Peyer's patch (tissue), 4 donors: ENCODE data around the gene CEP128. TPM values are rescaled to one million over a fixed set of nuclear protein-coding genes. Genes with fewer than 3 reads are reported as not detected.

Experiments
- DNase-seq, 3 donors: peaks; one replicate each; pipeline ENCODE4 v3.0.0-alpha.2; 2017 to 2019
- H3K27ac ChIP-seq, 4 donors: fragments of 200-600 bp; sonication (generic); one replicate each; pipeline ENCODE4 v1.5.1; 2016 to 2019
- H3K27me3 ChIP-seq, 2 donors: fragments of 200-600 bp; sonication (generic); one replicate each; pipeline ENCODE4 v1.5.1; 2019
- H3K36me3 ChIP-seq, 3 donors: fragments of 200-600 bp; sonication (generic); one replicate each; pipeline ENCODE4 v1.5.1; 2016 to 2019
- H3K4me1 ChIP-seq, 4 donors: fragments of 200-600 bp; sonication (generic); one replicate each; pipeline ENCODE4 v1.5.1; 2016 to 2019
- H3K4me3 ChIP-seq, 4 donors: fragments of 200-600 bp; sonication (generic); 1 replicate in 3 of 4; 2 replicates in 1 of 4; pipeline ENCODE4 v1.5.1; 2016 to 2019; ENCODE audit warnings: mild to moderate bottlenecking in 1 of 4
- H3K9me3 ChIP-seq, 4 donors: fragments of 200-600 bp; sonication (generic); one replicate each; pipeline ENCODE4 v1.5.1; 2016 to 2019; ENCODE audit warnings: mild to moderate bottlenecking in 1 of 4
- CTCF ChIP-seq, 6 experiments: fragments of 450-650 bp in 4 of 6; fragments of 200-600 bp in 2 of 6; sonication (generic) in 1 of 6; IDR thresholded peaks; one replicate each; pipeline ENCODE4 v1.5.1; 2017 to 2019; ENCODE audit warnings: antibody characterized with exemption in 6 of 6, mild to moderate bottlenecking in 3 of 6, moderate library complexity in 1 of 6
- POLR2A ChIP-seq, 2 donors: fragments of 450-650 bp; IDR thresholded peaks; one replicate each; pipeline ENCODE4 v1.5.1; 2017; ENCODE audit warnings: antibody characterized with exemption in 2 of 2, mild to moderate bottlenecking in 2 of 2, moderate library complexity in 2 of 2
- total RNA-seq, 4 donors: library from RNA; depleted of rRNA; stranded (reverse); fragments of >200 nt; gene quantifications; one replicate each; pipeline ENCODE4 v1.1.0, GENCODE V29; 2016

CEP128 gene
- total RNA-seq, 4 donors from 2014 or later = 5.9 to 51.2 (median 6.7) TPM

- TF ChIP-seq POLR2A (IDR thresholded peaks at IDR 0.05) (no peak), CTCF (IDR thresholded peaks at IDR 0.05) (no peak)
- Histone ChIP-seq H3K36me3 (no peaks in the 10 kb centered on the region), H3K4me1 (no peaks in the 10 kb centered on the region), H3K4me3 (no peak overlapping the region), H3K9me3 (no peaks in the 10 kb centered on the region), H3K27me3 (no peaks in the 10 kb centered on the region), H3K27ac (no peak overlapping the region)
- no peak for DNase-seq
These were observed 319.8 kb downstream of the CEP128 start for GRCh38 chr14:80621701-80622100.

- no peak overlapping the region for H3K4me3 ChIP-seq
- no peaks in the 10 kb centered on the region for H3K4me1 ChIP-seq
- no peaks in the 10 kb centered on the region for H3K9me3 ChIP-seq
- H3K27me3 ChIP-seq = no peaks in the 10 kb centered on the region
- no peak overlapping the region for H3K27ac ChIP-seq
- no peaks in the 10 kb centered on the region for H3K36me3 ChIP-seq
- DNase-seq = no peak
- TF ChIP-seq POLR2A (IDR thresholded peaks at IDR 0.05) (no peak), CTCF (IDR thresholded peaks at IDR 0.05) (no peak)
These were observed 321.1 kb downstream of the CEP128 start for GRCh38 chr14:80620434-80620833.

- no peak overlapping the region for H3K4me3 ChIP-seq
- no peak for TF ChIP-seq CTCF (IDR thresholded peaks at IDR 0.05)
- no peak for TF ChIP-seq POLR2A (IDR thresholded peaks at IDR 0.05)
- no peaks in the 10 kb centered on the region for H3K4me1 ChIP-seq
- H3K9me3 ChIP-seq = no peaks in the 10 kb centered on the region
- no peaks in the 10 kb centered on the region for H3K27me3 ChIP-seq
- no peak overlapping the region for H3K27ac ChIP-seq
- no peak for DNase-seq
- no peaks in the 10 kb centered on the region for H3K36me3 ChIP-seq
These were observed 322.7 kb downstream of the CEP128 start for GRCh38 chr14:80618751-80619329.

- Histone ChIP-seq H3K4me3 (no peak overlapping the region), H3K4me1 (no peaks in the 10 kb centered on the region), H3K36me3 (no peaks in the 10 kb centered on the region), H3K9me3 (no peaks in the 10 kb centered on the region), H3K27ac (no peak overlapping the region), H3K27me3 (no peaks in the 10 kb centered on the region)
- TF ChIP-seq CTCF (IDR thresholded peaks at IDR 0.05) = no peak
- TF ChIP-seq POLR2A (IDR thresholded peaks at IDR 0.05) = no peak
- no peak for DNase-seq
These were observed 325.7 kb downstream of the CEP128 start for GRCh38 chr14:80615831-80616230.

GRCh38 chr14:80609055-80609454 lies 332.5 kb downstream of the CEP128 start:
- H3K4me3 ChIP-seq = no peak overlapping the region
- no peak for TF ChIP-seq POLR2A (IDR thresholded peaks at IDR 0.05)
- H3K4me1 ChIP-seq = no peaks in the 10 kb centered on the region
- no peak overlapping the region for H3K27ac ChIP-seq
- DNase-seq = no peak
- no peaks in the 10 kb centered on the region for H3K36me3 ChIP-seq
- no peaks in the 10 kb centered on the region for H3K27me3 ChIP-seq
- H3K9me3 ChIP-seq = no peaks in the 10 kb centered on the region

- Histone ChIP-seq H3K4me1 (no peaks in the 10 kb centered on the region), H3K4me3 (no peak overlapping the region), H3K9me3 (no peaks in the 10 kb centered on the region), H3K36me3 (no peaks in the 10 kb centered on the region), H3K27ac (no peak overlapping the region), H3K27me3 (no peaks in the 10 kb centered on the region)
- TF ChIP-seq POLR2A (IDR thresholded peaks at IDR 0.05) = no peak
- TF ChIP-seq CTCF (IDR thresholded peaks at IDR 0.05) = no peak
- DNase-seq = no peak
These were observed 333.0 kb downstream of the CEP128 start for GRCh38 chr14:80608563-80608962.
